Spleen (tissue), 13 donors: ENCODE measurements around the gene WNT6. TPM values are rescaled to one million over a fixed set of nuclear protein-coding genes. Genes with fewer than 3 reads are reported as not detected.
A peak's percentile ranks its signal among the peaks of the same experiment; 100 is the strongest.

ENCODE experiments used
- DNase-seq: peaks from one replicate; pipeline ENCODE4 v3.0.0-alpha.2; 2020
- H3K27ac ChIP-seq, 8 donors: fragments of 200-600 bp; sonication (generic) in 7 of 8; 1 replicate in 4 of 8; 2 replicates in 4 of 8; pipeline versions ENCODE4 v1.5.0 to v1.8.0; 2016 to 2021; ENCODE audit warnings: inconsistent platforms in 4 of 8, mild to moderate bottlenecking in 4 of 8, moderate library complexity in 1 of 8
- H3K27me3 ChIP-seq, 7 donors: fragments of 200-600 bp; sonication (generic) in 6 of 7; replicated peaks in 1 of 7; 1 replicate in 4 of 7; 2 replicates in 3 of 7; pipeline versions ENCODE4 v1.5.0 to v1.8.0; 2016 to 2021; ENCODE audit warnings: inconsistent platforms in 3 of 7, mild to moderate bottlenecking in 1 of 7
- H3K36me3 ChIP-seq, 6 donors: fragments of 200-600 bp; sonication (generic) in 5 of 6; 1 replicate in 4 of 6; 2 replicates in 2 of 6; pipeline versions ENCODE4 v1.5.0 to v1.8.0; 2016 to 2021; ENCODE audit warnings: inconsistent platforms in 2 of 6
- H3K4me1 ChIP-seq, 6 donors: fragments of 200-600 bp; sonication (generic) in 5 of 6; 1 replicate in 3 of 6; 2 replicates in 3 of 6; pipeline versions ENCODE4 v1.5.0 to v1.8.0; 2016 to 2021; ENCODE audit warnings: inconsistent platforms in 3 of 6
- H3K4me3 ChIP-seq, 8 donors: fragments of 200-600 bp; sonication (generic) in 7 of 8; 1 replicate in 4 of 8; 2 replicates in 4 of 8; pipeline versions ENCODE4 v1.5.0 to v1.8.0; 2016 to 2021; ENCODE audit warnings: inconsistent platforms in 4 of 8, mild to moderate bottlenecking in 4 of 8, moderate library complexity in 2 of 8
- H3K9me3 ChIP-seq, 8 donors: fragments of 200-600 bp; sonication (generic) in 7 of 8; 1 replicate in 4 of 8; 2 replicates in 4 of 8; pipeline versions ENCODE4 v1.5.0 to v1.8.0; 2016 to 2021; ENCODE audit warnings: inconsistent platforms in 4 of 8
- CTCF ChIP-seq, 11 experiments: fragments of 200-600 bp in 7 of 11; fragments of 450-650 bp in 4 of 11; sonication (generic) in 4 of 11; IDR thresholded peaks in 8 of 11; conservative IDR thresholded peaks in 3 of 11; 1 replicate in 7 of 11; 2 replicates in 4 of 11; pipeline versions ENCODE4 v1.4.0 to v1.8.0; 2016 to 2021; ENCODE audit warnings: antibody characterized with exemption in 11 of 11, inconsistent platforms in 4 of 11, mild to moderate bottlenecking in 1 of 11
- POLR2A ChIP-seq, 3 donors: fragments of 450-650 bp; IDR thresholded peaks; one replicate each; pipeline ENCODE4 v1.5.1; 2017; ENCODE audit warnings: antibody characterized with exemption in 3 of 3, mild to moderate bottlenecking in 1 of 3
- POLR2AphosphoS5 ChIP-seq, 3 donors: sonication (generic); formaldehyde crosslinking; IDR thresholded peaks; one replicate each; pipeline ENCODE4 v1.5.1; 2017; ENCODE audit warnings: antibody characterized with exemption in 3 of 3
- WGBS, 5 donors: extraction: QIAGEN DNeasy Blood & Tissue Kit in 3 of 5; methylation state at CpG; one replicate each; pipeline versions ENCODE4 v1.1.5 to v1.1.7; 2013 to 2018; 5-methylcytosine and 5-hydroxymethylcytosine counted together
- intact Hi-C: fragments of 100-400 bp; cut with DNase I; formaldehyde crosslinking; loops from one replicate; pipeline ENCODE4 v1.15.0; 2023; ENCODE audit warnings: low total_unique reads
- long read RNA-seq, 2 donors: transcript quantifications; one replicate each; lab custom pipeline, GENCODE V29; 2026
- polyA plus RNA-seq, 3 donors: library from polyadenylated mRNA; stranded (reverse); fragments of 200-250 nt; gene quantifications; one replicate each; pipeline ENCODE4 v1.2.1, GENCODE V29; 2013
- total RNA-seq, 7 donors: library from RNA; depleted of rRNA in 3 of 7; stranded (reverse); fragments of >200 nt in 3 of 7; fragmentation: NEBNext Ultra II Directional in 4 of 7; extraction: Animal tissue kit (Norgen Biotek cat#: 25700) in 4 of 7; gene quantifications; one replicate each; pipeline versions ENCODE4 v1.1.0 to v1.2.1, GENCODE V29; 2016 to 2021
- donor health status: healthy with polysubstance abuse.
- donor health status: DM: no; HTN: no; CAD: no; lungs with moderate emphysema.
- donor health status: DM: no; HTN: no; CAD: no.
- donor health status: Bipolar disorder and iron deficiency.
- donor health status: healthy.
- donor health status: DM: no; HTN: no; CAD: no.
- donor health status: DM: yes; HTN: yes; CAD: no.

Gene WNT6
- total RNA-seq: 10 to 100 TPM in 3 of 7 donors, 1 to 10 TPM in 4; 2.2 to 10.9 (median 10.0) TPM
- polyA plus RNA-seq: 1 to 10 TPM; 1.1 to 4.0 (median 1.1) TPM
- long read RNA-seq, donor 1, partial matches to known transcripts: 0 of 1 reads
- long read RNA-seq, donor 1, other reads (novel, unspliced or antisense): 0 of 1 reads
- long read RNA-seq, donor 2: 0 reads

- Histone ChIP-seq H3K36me3 (no peaks in the 10 kb centered on the region), H3K27ac (peak within 1 kb of the TSS in 4 of 8 donors; percentile 57 to 67 (median 64)), H3K4me1 (peaks cover 12 to 53% (median 28%) of the 10 kb centered on the region in 6 donors), H3K27me3 (peaks cover 3 to 100% (median 48%) of the 10 kb centered on the region in 7 donors), H3K4me3 (peak within 1 kb of the TSS; percentile 5 to 68 (median 34)), H3K9me3 (no peaks in the 10 kb centered on the region)
- TF ChIP-seq POLR2AphosphoS5 (IDR thresholded peaks at IDR 0.05) (no peak), POLR2A (IDR thresholded peaks at IDR 0.05) (no peak), CTCF (IDR thresholded peaks at IDR 0.05 in 8 of 11, conservative IDR thresholded peaks at IDR 0.05 in 3 of 11) (no peak)
- DNase-seq: no peak
- WGBS, 5 donors: 1 to 3% (median 2%) methylated on average over 26 to 64 of the region's 64 CpGs
- intact Hi-C loops: no loop called here
Observed at GRCh38 chr2:218859556-218859987, at the start of gene WNT6. TSS of gene WNT6 (plus strand) at chr2:218859805. CDS start at chr2:218860038, 233 bp downstream.

GRCh38 chr2:218810256-218810655 is 49.3 kb upstream of the WNT6 start:
- intact Hi-C loops: no loop called here
- Histone ChIP-seq H3K36me3 (peaks cover 0 to 33% (median 4%) of the 10 kb centered on the region in 6 donors), H3K4me3 (no peak overlapping the region), H3K4me1 (peaks cover 0 to 18% (median 5%) of the 10 kb centered on the region in 6 donors), H3K9me3 (peaks cover 0 to 1% (median 0%) of the 10 kb centered on the region in 8 donors), H3K27ac (no peak overlapping the region), H3K27me3 (peaks cover 0 to 24% (median 0%) of the 10 kb centered on the region in 7 donors)
- TF ChIP-seq CTCF (IDR thresholded peaks at IDR 0.05 in 8 of 11, conservative IDR thresholded peaks at IDR 0.05 in 3 of 11) (no peak), POLR2A (IDR thresholded peaks at IDR 0.05) (no peak), POLR2AphosphoS5 (IDR thresholded peaks at IDR 0.05) (no peak)
- DNase-seq: no peak
- WGBS, 5 donors: 50 to 75% (median 68%) methylated on average over 2 of the region's 2 CpGs

- TF ChIP-seq POLR2A (IDR thresholded peaks at IDR 0.05) (no peak), CTCF (IDR thresholded peaks at IDR 0.05 in 8 of 11, conservative IDR thresholded peaks at IDR 0.05 in 3 of 11) (no peak), POLR2AphosphoS5 (IDR thresholded peaks at IDR 0.05) (no peak)
- Histone ChIP-seq H3K36me3 (peaks cover 0 to 42% (median 4%) of the 10 kb centered on the region in 6 donors), H3K27ac (no peak overlapping the region), H3K27me3 (peaks cover 0 to 17% (median 0%) of the 10 kb centered on the region in 7 donors), H3K4me3 (no peak overlapping the region), H3K9me3 (no peaks in the 10 kb centered on the region), H3K4me1 (peaks cover 0 to 8% (median under 1%) of the 10 kb centered on the region in 6 donors)
- intact Hi-C loops: no loop called here
- DNase-seq: no peak
- 40 to 61% (median 54%) methylated on average over 4 of the region's 4 CpGs for whole genome bisulfite sequencing, 5 donors
Observed at GRCh38 chr2:218811382-218811781, 48.2 kb upstream of the WNT6 start.

- peaks cover 0 to 47% (median 4%) of the 10 kb centered on the region in 6 donors for H3K36me3 ChIP-seq
- no peak overlapping the region for H3K4me3 ChIP-seq
- whole genome bisulfite sequencing, 5 donors: 89 to 95% (median 92%) methylated on average over 21 of the region's 21 CpGs
- peaks cover 0 to 14% (median 0%) of the 10 kb centered on the region in 7 donors for H3K27me3 ChIP-seq
- H3K27ac ChIP-seq: no peak overlapping the region
- no peaks in the 10 kb centered on the region for H3K9me3 ChIP-seq
- intact Hi-C loops: no loop called here
- H3K4me1 ChIP-seq: no peaks in the 10 kb centered on the region
- TF ChIP-seq CTCF (IDR thresholded peaks at IDR 0.05 in 8 of 11, conservative IDR thresholded peaks at IDR 0.05 in 3 of 11) (no peak), POLR2A (IDR thresholded peaks at IDR 0.05) (no peak), POLR2AphosphoS5 (IDR thresholded peaks at IDR 0.05) (no peak)
- DNase-seq: no peak
Observed at GRCh38 chr2:218812096-218812815, 47.3 kb upstream of the WNT6 start.
